A673 (cell line): ENCODE data around the gene UAP1L1. TPM values are rescaled to one million over a fixed set of nuclear protein-coding genes. Genes with fewer than 3 reads are reported as not detected.

Experiments
- BruUV-seq: library from RNA; stranded (reverse); fragments of 400-500 nt; replicated peaks from 2 replicates; lab custom pipeline; 2021; lab: Mats Ljungman, UMichigan
- CTCF ChIA-PET: fragments of 300-600 bp; sonication (Branson Sonifier 250); formaldehyde crosslinking; loops from one replicate; lab custom pipeline; 2022; ENCODE audit warnings: antibody characterized with exemption; lab: Charles Lee
- POLR2A ChIA-PET: fragments of 300-600 bp; sonication (Branson Sonifier 250); formaldehyde crosslinking; loops from one replicate; lab custom pipeline; 2022; ENCODE audit warnings: antibody characterized with exemption; ENCODE audit not compliant: low non-redundant PET; lab: Charles Lee
- DNase-seq: peaks from one replicate; pipeline ENCODE4 v3.0.0-alpha.2; 2015; ENCODE audit warnings: low spot score
- H3K27ac ChIP-seq: fragments of 200-600 bp; sonication (generic); 2 replicates; pipeline ENCODE4 v1.5.1; 2016; ENCODE audit warnings: mixed run types, low read depth, mild to moderate bottlenecking, mixed read lengths, antibody characterized with exemption, low read length; ENCODE audit not compliant: poor library complexity, severe bottlenecking
- H3K27me3 ChIP-seq: fragments of 200-600 bp; sonication (generic); replicated peaks from 2 replicates; pipeline ENCODE4 v1.6.1; 2017; ENCODE audit warnings: mixed run types, low read depth, mild to moderate bottlenecking, mixed read lengths, antibody characterized with exemption, low read length; ENCODE audit not compliant: insufficient read depth, poor library complexity
- H3K36me3 ChIP-seq: fragments of 200-600 bp; sonication (generic); 2 replicates; pipeline ENCODE4 v1.6.1; 2016; ENCODE audit warnings: mixed run types, mild to moderate bottlenecking, mixed read lengths, antibody characterized with exemption, low read length; ENCODE audit not compliant: insufficient read depth, poor library complexity, severe bottlenecking
- H3K4me1 ChIP-seq: fragments of 200-600 bp; sonication (generic); 2 replicates; pipeline ENCODE4 v1.6.1; 2017; ENCODE audit warnings: mixed run types, mild to moderate bottlenecking, mixed read lengths, antibody characterized with exemption, low read length; ENCODE audit not compliant: insufficient read depth, poor library complexity, severe bottlenecking
- H3K4me3 ChIP-seq: fragments of 200-600 bp; sonication (generic); 2 replicates; pipeline ENCODE4 v1.5.1; 2016; ENCODE audit warnings: low read depth, mixed run types, mild to moderate bottlenecking, mixed read lengths, low read length; ENCODE audit not compliant: poor library complexity, severe bottlenecking
- H3K9me3 ChIP-seq: fragments of 200-600 bp; sonication (generic); 2 replicates; pipeline ENCODE4 v1.6.1; 2016; ENCODE audit warnings: mixed run types, low read depth, mild to moderate bottlenecking, mixed read lengths, antibody characterized with exemption, low read length; ENCODE audit not compliant: poor library complexity, severe bottlenecking
- EZH2 ChIP-seq: fragments of 200-600 bp; sonication (generic); IDR thresholded peaks from 2 replicates; pipeline ENCODE4 v1.6.1; 2017; ENCODE audit warnings: borderline replicate concordance, low read depth, mild to moderate bottlenecking, mixed read lengths, antibody characterized with exemption, low read length; ENCODE audit not compliant: poor library complexity, severe bottlenecking
- intact Hi-C: fragments of 100-400 bp; cut with micrococcal nuclease; formaldehyde crosslinking; loops from one replicate; pipeline ENCODE4 v1.10.0; 2022; ENCODE audit not compliant: unreplicated experiment
- total RNA-seq: library from RNA; stranded (reverse); gene quantifications from 2 replicates; pipeline ENCODE4 v1.2.3, GENCODE V29; 2021
- TF ChIP-seq, protein P1 (sequence below): fragments of 300-800, 200-600 bp; sonication (generic); conservative IDR thresholded peaks from 2 replicates; pipeline ENCODE4 v1.5.1; 2017; ENCODE audit warnings: low read depth, mild to moderate bottlenecking, antibody characterized with exemption, low read length, moderate library complexity, mixed read lengths

The UAP1L1 gene
- total RNA-seq, 1 experiment from 2014 or later, result 11.2 TPM

DNA sequence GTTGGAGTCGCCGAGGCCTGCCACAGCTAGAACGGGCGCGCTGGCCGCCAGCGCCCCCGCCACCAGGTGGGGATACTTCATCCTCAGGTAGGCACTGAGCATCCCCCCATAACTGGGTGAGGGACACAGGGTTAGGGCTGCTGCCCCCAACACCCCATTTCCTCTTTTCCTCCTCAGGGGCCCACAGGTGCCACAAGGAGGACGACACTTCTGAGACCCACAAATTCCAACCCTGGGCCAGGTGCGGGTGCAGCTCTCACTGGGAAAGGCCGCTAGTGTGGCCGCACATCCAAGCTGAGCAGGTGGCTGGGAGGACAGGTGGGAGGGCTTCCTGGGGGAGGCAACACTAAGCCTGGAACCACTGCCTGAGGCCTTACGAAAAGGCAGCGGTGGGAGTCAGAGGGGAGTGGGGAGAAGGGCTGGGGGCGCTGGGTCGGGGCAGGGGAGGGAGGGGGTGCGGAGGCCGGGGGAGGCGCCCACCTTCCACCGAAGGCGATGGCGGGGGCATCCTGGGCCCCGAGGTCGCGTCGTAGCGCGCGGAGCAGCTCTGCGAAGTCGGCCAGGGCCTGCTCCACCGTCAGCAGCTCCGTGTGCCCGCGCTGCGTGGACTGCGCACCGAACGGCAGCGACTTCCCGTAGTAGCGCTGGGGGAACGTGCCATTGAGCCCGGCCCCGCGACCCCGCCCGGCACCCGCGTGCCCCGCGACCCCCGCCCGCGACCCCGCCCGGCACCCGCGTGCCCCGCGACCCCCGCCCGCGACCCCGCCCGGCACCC lies 36.3 kb downstream of the UAP1L1 start:
- no peak for DNase-seq
- peak overlapping the region; percentile 63 for H3K4me3 ChIP-seq
- BruUV-seq, result no TSS peak
- POLR2A ChIA-PET, result no interaction called here
- peaks cover 20% of the 10 kb centered on the region for H3K36me3 ChIP-seq
- intact Hi-C loops, result no loop called here
- peaks cover 7% of the 10 kb centered on the region for H3K4me1 ChIP-seq
- CTCF ChIA-PET, result no interaction called here
- no peak overlapping the region for H3K27ac ChIP-seq
- no peaks in the 10 kb centered on the region for H3K27me3 ChIP-seq
- TF ChIP-seq, protein P1, sequence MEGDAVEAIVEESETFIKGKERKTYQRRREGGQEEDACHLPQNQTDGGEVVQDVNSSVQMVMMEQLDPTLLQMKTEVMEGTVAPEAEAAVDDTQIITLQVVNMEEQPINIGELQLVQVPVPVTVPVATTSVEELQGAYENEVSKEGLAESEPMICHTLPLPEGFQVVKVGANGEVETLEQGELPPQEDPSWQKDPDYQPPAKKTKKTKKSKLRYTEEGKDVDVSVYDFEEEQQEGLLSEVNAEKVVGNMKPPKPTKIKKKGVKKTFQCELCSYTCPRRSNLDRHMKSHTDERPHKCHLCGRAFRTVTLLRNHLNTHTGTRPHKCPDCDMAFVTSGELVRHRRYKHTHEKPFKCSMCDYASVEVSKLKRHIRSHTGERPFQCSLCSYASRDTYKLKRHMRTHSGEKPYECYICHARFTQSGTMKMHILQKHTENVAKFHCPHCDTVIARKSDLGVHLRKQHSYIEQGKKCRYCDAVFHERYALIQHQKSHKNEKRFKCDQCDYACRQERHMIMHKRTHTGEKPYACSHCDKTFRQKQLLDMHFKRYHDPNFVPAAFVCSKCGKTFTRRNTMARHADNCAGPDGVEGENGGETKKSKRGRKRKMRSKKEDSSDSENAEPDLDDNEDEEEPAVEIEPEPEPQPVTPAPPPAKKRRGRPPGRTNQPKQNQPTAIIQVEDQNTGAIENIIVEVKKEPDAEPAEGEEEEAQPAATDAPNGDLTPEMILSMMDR, result no peak
- no peak for TF ChIP-seq EZH2
- no peaks in the 10 kb centered on the region for H3K9me3 ChIP-seq

GRCh38 chr9:137114220-137114612 lies 36.9 kb downstream of the UAP1L1 start:
- Histone ChIP-seq H3K9me3 (no peaks in the 10 kb centered on the region), H3K4me1 (peaks cover 7% of the 10 kb centered on the region), H3K36me3 (peaks cover 20% of the 10 kb centered on the region), H3K27ac (peak overlapping the region; percentile 67), H3K4me3 (peak overlapping the region; percentile 63), H3K27me3 (no peaks in the 10 kb centered on the region)
- BruUV-seq, result no TSS peak
- no peak for DNase-seq
- ChIA-PET POLR2A (no interaction called here), CTCF (no interaction called here)
- TF ChIP-seq EZH2, result no peak
- TF ChIP-seq, protein P1, result no peak
- intact Hi-C loops, result no loop called here

- Histone ChIP-seq H3K36me3 (peaks cover 20% of the 10 kb centered on the region), H3K4me3 (peak within 1 kb of the TSS; percentile 63), H3K27me3 (no peaks in the 10 kb centered on the region), H3K4me1 (peaks cover 7% of the 10 kb centered on the region), H3K27ac (peak within 1 kb of the TSS; percentile 67), H3K9me3 (no peaks in the 10 kb centered on the region)
- ChIA-PET POLR2A (no interaction called here), CTCF (no interaction called here)
- peak; percentile 68 for DNase-seq
- intact Hi-C loops, result loop anchor here (5.0 kb wide), 1 partner anchor 68 kb away; the partner anchor contains the start of gene NPDC1
- no TSS peak for BruUV-seq
- no peak for TF ChIP-seq EZH2
- TF ChIP-seq, protein P1, result no peak
Observed at GRCh38 chr9:137114613-137115393, 37.5 kb downstream of the UAP1L1 start, which contains the start of gene DPP7. Gene DPP7, minus strand, starts transcription at chr9:137114733. Its CDS starts 20 bp downstream, at chr9:137114713.
